Left ventricle myocardium inferior (tissue), 1 donor: ENCODE measurements around the gene PPM1A. TPM values are rescaled to one million over a fixed set of nuclear protein-coding genes. Genes with fewer than 3 reads are reported as not detected.

Experiments used
- DNase-seq: peaks from one replicate; pipeline ENCODE4 v3.0.0-alpha.2; 2020
- H3K27ac ChIP-seq: fragments of 200-600 bp; replicated peaks from 2 replicates; pipeline ENCODE4 v1.8.0; 2021
- H3K27me3 ChIP-seq: fragments of 200-600 bp; 2 replicates; pipeline ENCODE4 v1.8.0; 2021; ENCODE audit warnings: low read depth
- H3K36me3 ChIP-seq: fragments of 200-600 bp; 2 replicates; pipeline ENCODE4 v1.8.0; 2021
- H3K4me1 ChIP-seq: fragments of 200-600 bp; 2 replicates; pipeline ENCODE4 v1.8.0; 2021
- H3K4me3 ChIP-seq: fragments of 200-600 bp; 2 replicates; pipeline ENCODE4 v1.8.0; 2021; ENCODE audit warnings: mild to moderate bottlenecking, moderate library complexity
- H3K9me3 ChIP-seq: fragments of 200-600 bp; replicated peaks from 2 replicates; pipeline ENCODE4 v1.8.0; 2021
- CTCF ChIP-seq: fragments of 200-600 bp; IDR thresholded peaks from 2 replicates; pipeline ENCODE4 v1.8.0; 2021; ENCODE audit warnings: antibody characterized with exemption, mild to moderate bottlenecking, borderline replicate concordance
- intact Hi-C: fragments of 100-400 bp; cut with micrococcal nuclease; formaldehyde crosslinking; loops from one replicate; pipeline ENCODE4 v1.11.0; 2022
- total RNA-seq: library from RNA; stranded (reverse); fragmentation: NEBNext Ultra II Directional; extraction: Animal tissue kit (Norgen Biotek cat#: 25700); gene quantifications from one replicate; pipeline ENCODE4 v1.2.1, GENCODE V29; 2021
- donor health status: DM: no; HTN: yes; CAD: no; lungs with severe emphysema.

The PPM1A gene
- total RNA-seq, 1 donor from 2014 or later = 98.8 TPM

- no peak for TF ChIP-seq CTCF
- Histone ChIP-seq H3K9me3 (peaks cover 9% of the 10 kb centered on the region), H3K27me3 (no peaks in the 10 kb centered on the region), H3K36me3 (no peaks in the 10 kb centered on the region), H3K4me3 (no peak overlapping the region), H3K4me1 (peaks cover 82% of the 10 kb centered on the region), H3K27ac (no peak overlapping the region)
- DNase-seq = no peak
- intact Hi-C loops = no loop called here
These were observed 24.9 kb downstream of the PPM1A start for GRCh38 chr14:60273956-60274355.

- no peak for TF ChIP-seq CTCF
- no peak for DNase-seq
- Histone ChIP-seq H3K4me1 (peaks cover 86% of the 10 kb centered on the region), H3K36me3 (no peaks in the 10 kb centered on the region), H3K27me3 (no peaks in the 10 kb centered on the region), H3K9me3 (peaks cover 4% of the 10 kb centered on the region), H3K27ac (no peak overlapping the region), H3K4me3 (no peak overlapping the region)
- intact Hi-C loops = no loop called here
These were observed 25.4 kb downstream of the PPM1A start for GRCh38 chr14:60274448-60274847.

GRCh38 chr14:60275932-60276331 lies 26.9 kb downstream of the PPM1A start:
- DNase-seq = no peak
- H3K27ac ChIP-seq = no peak overlapping the region
- intact Hi-C loops = no loop called here
- no peaks in the 10 kb centered on the region for H3K36me3 ChIP-seq
- H3K4me3 ChIP-seq = no peak overlapping the region
- TF ChIP-seq CTCF = no peak
- no peaks in the 10 kb centered on the region for H3K9me3 ChIP-seq
- H3K4me1 ChIP-seq = peaks cover 92% of the 10 kb centered on the region
- no peaks in the 10 kb centered on the region for H3K27me3 ChIP-seq

GRCh38 chr14:60276347-60276746 lies 27.3 kb downstream of the PPM1A start:
- H3K4me1 ChIP-seq = peaks cover 89% of the 10 kb centered on the region
- no peak for TF ChIP-seq CTCF

GRCh38 chr14:60277605-60278190 lies 28.7 kb downstream of the PPM1A start:
- no peaks in the 10 kb centered on the region for H3K27me3 ChIP-seq
- H3K4me3 ChIP-seq = no peak overlapping the region
- TF ChIP-seq CTCF = no peak
- intact Hi-C loops = no loop called here
- H3K4me1 ChIP-seq = peaks cover 84% of the 10 kb centered on the region
- H3K36me3 ChIP-seq = no peaks in the 10 kb centered on the region
- no peak for DNase-seq
- no peaks in the 10 kb centered on the region for H3K9me3 ChIP-seq
- H3K27ac ChIP-seq = no peak overlapping the region

More at GRCh38 chr14:60276347-60276746, 27.3 kb downstream of the PPM1A start:
- DNase-seq = no peak
- H3K27me3 ChIP-seq = no peaks in the 10 kb centered on the region
- intact Hi-C loops = no loop called here
- H3K4me3 ChIP-seq = no peak overlapping the region
- H3K36me3 ChIP-seq = no peaks in the 10 kb centered on the region
- H3K9me3 ChIP-seq = no peaks in the 10 kb centered on the region
- H3K27ac ChIP-seq = no peak overlapping the region
